NCI-H2081 treated with DMSO at 0.1 percent for 48 hours (cell line): Measurements from ENCODE around the gene CLIC4.

Experiments used
- DNase-seq: peaks from one replicate; lab custom pipeline; 2025; lab: John Stamatoyannopoulos, UW

The CLIC4 gene

GRCh38 chr1:24860841-24861240 lies 115.6 kb downstream of the CLIC4 start:
- DNase-seq, result no peak

GRCh38 chr1:24861821-24862727 lies 116.8 kb downstream of the CLIC4 start:
- DNase-seq, result no peak

- DNase-seq, result no peak
Observed at GRCh38 chr1:24862775-24863483, 117.7 kb downstream of the CLIC4 start.

- DNase-seq, result no peak
Observed at GRCh38 chr1:24864370-24864777, 119.1 kb downstream of the CLIC4 start.

- DNase-seq, result no peak
Observed at GRCh38 chr1:24865168-24865567, 119.9 kb downstream of the CLIC4 start.

GRCh38 chr1:24865587-24865986 lies 120.3 kb downstream of the CLIC4 start:
- no peak for DNase-seq

- no peak for DNase-seq
Observed at GRCh38 chr1:24866211-24867083, 121.2 kb downstream of the CLIC4 start.

- DNase-seq, result no peak
Observed at GRCh38 chr1:24867084-24867870, 122.0 kb downstream of the CLIC4 start.

- DNase-seq, result no peak
Observed at GRCh38 chr1:24868016-24868875, 123.0 kb downstream of the CLIC4 start.

GRCh38 chr1:24870551-24871195 lies 125.4 kb downstream of the CLIC4 start:
- no peak for DNase-seq

- no peak for DNase-seq
Observed at GRCh38 chr1:24871306-24871901, 126.2 kb downstream of the CLIC4 start.

- DNase-seq, result no peak
Observed at GRCh38 chr1:24872061-24872850, 127.0 kb downstream of the CLIC4 start.

GRCh38 chr1:24873148-24873547 lies 127.9 kb downstream of the CLIC4 start:
- DNase-seq, result no peak

- DNase-seq, result no peak
Observed at GRCh38 chr1:24874056-24874455, 128.8 kb downstream of the CLIC4 start.

GRCh38 chr1:24874611-24875234 lies 129.5 kb downstream of the CLIC4 start:
- DNase-seq, result no peak

- no peak for DNase-seq
Observed at GRCh38 chr1:24875257-24875656, 130.0 kb downstream of the CLIC4 start.

- no peak for DNase-seq
Observed at GRCh38 chr1:24875991-24876506, 130.8 kb downstream of the CLIC4 start.

- no peak for DNase-seq
Observed at GRCh38 chr1:24878045-24878444, 132.8 kb downstream of the CLIC4 start.
